ENCODE measurements around the gene NRXN3.

NRXN3 gene

DNA sequence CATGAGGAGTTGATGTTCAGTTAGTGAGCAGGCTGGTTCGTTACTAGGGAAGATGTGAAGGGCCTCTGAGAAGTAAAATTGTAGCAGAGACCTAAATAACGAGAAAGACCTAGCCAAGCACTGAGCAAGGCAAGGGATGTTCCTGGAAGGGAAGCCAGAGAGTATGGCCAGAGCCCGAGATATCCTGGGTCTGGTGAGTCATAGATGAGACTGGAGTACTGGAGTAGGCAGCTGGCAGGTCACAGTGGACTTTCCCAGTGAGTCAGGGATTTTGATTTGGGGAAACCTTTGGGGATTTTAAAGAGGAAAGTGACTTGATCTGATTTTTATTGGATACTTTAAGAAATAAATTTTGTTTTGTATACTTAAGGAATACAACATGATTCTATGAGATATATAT is 1672.1 kb downstream of the NRXN3 start:
- no peak overlapping the region for H3K4me3 Mint-ChIP-seq

DNA sequence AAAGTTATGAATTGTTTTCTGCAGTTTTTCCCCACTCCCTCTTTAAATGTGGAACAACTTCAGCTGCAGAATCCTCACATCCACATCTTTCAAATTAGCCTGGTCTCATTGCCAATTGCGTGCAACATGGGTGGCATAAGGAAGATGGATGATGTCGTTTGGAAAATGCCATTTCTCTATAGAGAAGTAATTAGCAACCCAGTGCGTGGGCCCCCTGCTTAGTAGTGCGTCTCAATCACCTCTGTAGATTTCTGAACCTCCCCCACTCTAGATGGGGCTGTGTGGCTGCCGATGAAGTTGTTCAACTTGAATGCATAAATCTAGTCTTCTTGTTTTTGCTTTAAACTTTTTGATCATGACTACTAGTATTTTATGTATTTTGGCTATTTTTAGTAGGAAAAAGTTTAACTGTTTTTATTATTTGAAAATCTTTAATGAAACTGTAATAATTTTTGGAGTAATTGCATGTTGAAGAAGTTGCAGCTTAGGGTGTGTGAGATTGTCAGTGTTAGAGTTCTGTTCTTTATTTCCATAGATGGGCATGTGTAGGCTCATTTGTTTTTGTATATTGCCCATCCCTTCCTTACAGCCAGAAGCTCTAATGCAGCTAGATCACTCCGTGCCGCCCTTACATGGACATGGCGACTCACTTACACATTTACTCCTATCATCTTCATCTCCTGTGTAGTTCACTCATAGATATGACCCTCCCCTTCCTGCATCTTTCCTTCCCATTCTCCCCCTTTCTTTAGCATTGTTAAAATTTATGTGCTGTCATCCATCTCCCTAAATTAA is 1683.0 kb downstream of the NRXN3 start:
- H3K9me3 Mint-ChIP-seq: peaks cover 20% of the 10 kb centered on the region
- H3K4me1 Mint-ChIP-seq (ENCODE audit: low read depth): no peaks in the 10 kb centered on the region
- no peak overlapping the region for H3K4me3 Mint-ChIP-seq
- intact Hi-C loops (cut with micrococcal nuclease): no loop called here
- no peak overlapping the region for H3K27ac Mint-ChIP-seq
- H3K36me3 Mint-ChIP-seq (ENCODE audit: low read depth): no peaks in the 10 kb centered on the region
- no peaks in the 10 kb centered on the region for H3K27me3 Mint-ChIP-seq

More for the DNA sequence above, 1672.1 kb downstream of the NRXN3 start:
- Mint-ChIP-seq H3K27me3 (no peaks in the 10 kb centered on the region), H3K36me3 (ENCODE audit: low read depth) (no peaks in the 10 kb centered on the region), H3K27ac (no peak overlapping the region), H3K4me1 (ENCODE audit: low read depth) (no peaks in the 10 kb centered on the region), H3K9me3 (peaks cover 13% of the 10 kb centered on the region)
- intact Hi-C loops (cut with micrococcal nuclease): no loop called here

DNA sequence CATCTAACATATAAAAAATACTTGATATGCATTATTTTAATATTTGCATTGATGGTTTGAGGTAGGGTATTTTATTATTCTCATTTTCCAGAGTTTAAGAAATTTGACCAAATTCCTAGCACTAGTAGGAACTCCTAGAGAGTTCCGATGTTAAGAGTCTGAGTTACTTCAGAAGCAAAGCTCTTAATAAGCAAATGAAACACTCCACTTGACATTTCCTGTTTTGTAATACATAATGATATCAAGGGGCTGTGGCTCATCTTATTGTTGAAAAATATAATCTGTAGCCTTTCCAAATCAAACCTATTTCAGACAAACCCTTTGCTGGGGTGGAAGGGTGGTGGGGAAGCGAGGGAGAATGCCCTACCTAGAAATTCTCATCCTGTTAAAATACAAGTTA is 1685.6 kb downstream of the NRXN3 start:
- no peak overlapping the region for H3K4me3 Mint-ChIP-seq
- H3K27me3 Mint-ChIP-seq: no peaks in the 10 kb centered on the region
- H3K9me3 Mint-ChIP-seq: peaks cover 11% of the 10 kb centered on the region
- intact Hi-C loops (cut with micrococcal nuclease): no loop called here
- no peaks in the 10 kb centered on the region for H3K36me3 Mint-ChIP-seq (ENCODE audit: low read depth)
- H3K4me1 Mint-ChIP-seq (ENCODE audit: low read depth): no peaks in the 10 kb centered on the region
- no peak overlapping the region for H3K27ac Mint-ChIP-seq

DNA sequence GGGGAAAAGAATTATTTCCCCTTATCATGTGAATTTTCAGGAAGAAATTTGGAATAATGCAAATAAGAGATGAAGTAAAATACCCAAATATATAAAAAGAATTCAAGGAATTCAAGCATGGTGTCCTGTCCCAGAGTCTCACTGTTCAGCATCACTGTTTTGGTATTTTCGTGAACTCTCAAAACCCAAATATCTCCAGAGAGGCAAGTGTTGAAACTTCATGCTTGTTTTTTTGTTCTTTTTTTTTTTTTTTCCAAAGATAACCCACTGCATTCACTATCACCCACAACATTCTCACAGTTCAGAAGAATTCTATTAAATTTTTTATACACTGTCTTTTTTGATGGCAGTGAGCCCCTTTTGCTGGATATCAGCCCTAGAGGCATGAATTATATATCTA is 1686.2 kb downstream of the NRXN3 start:
- H3K4me1 Mint-ChIP-seq (ENCODE audit: low read depth): no peaks in the 10 kb centered on the region
- no peaks in the 10 kb centered on the region for H3K36me3 Mint-ChIP-seq (ENCODE audit: low read depth)
- H3K4me3 Mint-ChIP-seq: no peak overlapping the region
- no peak overlapping the region for H3K27ac Mint-ChIP-seq
- intact Hi-C loops (cut with micrococcal nuclease): no loop called here
- no peaks in the 10 kb centered on the region for H3K27me3 Mint-ChIP-seq
- H3K9me3 Mint-ChIP-seq: peaks cover 11% of the 10 kb centered on the region

DNA sequence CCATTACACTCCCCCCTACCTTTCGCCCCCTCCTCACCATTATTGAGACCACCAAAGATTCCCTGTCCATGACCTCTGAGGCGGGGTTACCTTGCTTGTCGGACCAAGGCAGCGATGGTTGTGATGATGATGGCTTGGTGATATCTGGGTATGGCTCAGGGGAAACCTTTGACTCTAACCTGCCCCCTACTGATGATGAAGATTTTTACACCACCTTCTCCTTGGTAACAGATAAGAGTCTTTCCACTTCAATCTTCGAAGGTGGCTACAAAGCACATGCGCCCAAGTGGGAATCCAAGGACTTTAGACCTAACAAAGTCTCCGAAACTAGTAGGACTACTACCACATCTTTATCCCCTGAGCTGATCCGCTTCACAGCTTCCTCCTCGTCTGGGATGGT is 1690.9 kb downstream of the NRXN3 start:
- intact Hi-C loops (cut with micrococcal nuclease): no loop called here
- no peaks in the 10 kb centered on the region for H3K36me3 Mint-ChIP-seq (ENCODE audit: low read depth)
- H3K4me3 Mint-ChIP-seq: no peak overlapping the region
- no peaks in the 10 kb centered on the region for H3K4me1 Mint-ChIP-seq (ENCODE audit: low read depth)
- H3K9me3 Mint-ChIP-seq: no peaks in the 10 kb centered on the region
- H3K27ac Mint-ChIP-seq: no peak overlapping the region
- H3K27me3 Mint-ChIP-seq: no peaks in the 10 kb centered on the region

DNA sequence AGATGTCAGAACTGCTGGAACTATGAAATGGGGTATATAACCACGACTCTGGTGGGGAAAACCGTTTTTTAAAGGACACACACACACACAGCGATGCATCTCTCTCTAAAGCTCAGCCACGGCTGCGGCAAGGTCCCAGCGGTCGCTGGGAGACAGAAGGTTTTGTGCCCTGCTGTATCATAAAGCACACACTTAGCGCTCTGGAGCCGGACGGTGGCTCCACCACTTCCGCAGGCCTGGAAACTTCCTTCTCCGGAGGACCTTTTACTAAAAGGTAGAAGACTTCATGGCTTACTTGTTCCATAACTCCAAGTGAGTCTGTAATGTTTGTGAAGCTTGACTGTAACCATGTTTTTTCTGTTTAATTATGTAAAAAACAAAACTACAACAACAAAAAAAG is 1691.9 kb downstream of the NRXN3 start:
- Mint-ChIP-seq H3K9me3 (no peaks in the 10 kb centered on the region), H3K27me3 (no peaks in the 10 kb centered on the region), H3K4me3 (no peak overlapping the region), H3K36me3 (ENCODE audit: low read depth) (no peaks in the 10 kb centered on the region), H3K4me1 (ENCODE audit: low read depth) (no peaks in the 10 kb centered on the region), H3K27ac (no peak overlapping the region)
- intact Hi-C loops (cut with micrococcal nuclease): no loop called here

DNA sequence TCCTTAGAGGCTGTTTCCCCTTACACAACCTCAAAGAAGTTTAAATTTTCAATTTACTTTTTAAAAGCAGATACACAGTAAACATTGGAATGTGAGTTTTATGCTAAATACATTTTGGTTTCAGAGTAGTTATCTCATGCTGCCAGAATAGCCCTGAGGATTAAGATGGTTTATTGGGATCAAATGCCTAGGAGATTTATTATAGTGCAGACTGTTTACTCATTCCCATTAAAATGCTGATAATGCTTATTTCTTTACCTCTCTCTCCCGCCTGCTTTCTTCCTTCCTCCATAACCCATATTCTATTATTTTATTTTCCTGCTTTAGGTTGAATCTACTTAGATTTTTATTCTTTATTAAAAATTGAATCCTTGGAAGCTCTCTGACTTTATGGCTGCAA is 1701.0 kb downstream of the NRXN3 start:
- no peaks in the 10 kb centered on the region for H3K36me3 Mint-ChIP-seq (ENCODE audit: low read depth)
- H3K27ac Mint-ChIP-seq: no peak overlapping the region
- H3K4me3 Mint-ChIP-seq: no peak overlapping the region
- no peaks in the 10 kb centered on the region for H3K4me1 Mint-ChIP-seq (ENCODE audit: low read depth)
- no peaks in the 10 kb centered on the region for H3K27me3 Mint-ChIP-seq
- peaks cover 8% of the 10 kb centered on the region for H3K9me3 Mint-ChIP-seq
- intact Hi-C loops (cut with micrococcal nuclease): no loop called here

DNA sequence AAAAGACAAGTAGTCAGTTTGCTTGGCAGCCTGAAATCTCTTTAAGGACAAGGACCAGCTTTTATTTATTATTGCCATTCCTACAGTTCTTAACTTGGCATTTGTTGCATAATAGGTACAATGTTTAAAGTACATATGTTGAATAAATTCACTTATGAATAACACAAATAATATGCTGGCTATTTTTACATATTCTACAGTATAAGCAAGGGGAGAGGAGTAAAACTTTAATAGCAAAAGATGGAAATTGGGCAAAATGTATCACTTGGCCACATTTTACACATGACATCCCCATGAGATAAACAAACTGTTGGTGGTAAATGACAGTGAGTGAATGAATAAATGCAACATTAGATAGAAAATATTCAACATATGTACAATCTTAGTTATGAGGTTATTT is 1708.1 kb downstream of the NRXN3 start:
- intact Hi-C loops (cut with micrococcal nuclease): no loop called here
- Mint-ChIP-seq H3K36me3 (ENCODE audit: low read depth) (no peaks in the 10 kb centered on the region), H3K4me1 (ENCODE audit: low read depth) (no peaks in the 10 kb centered on the region), H3K27me3 (no peaks in the 10 kb centered on the region), H3K27ac (no peak overlapping the region), H3K9me3 (peaks cover 16% of the 10 kb centered on the region), H3K4me3 (no peak overlapping the region)

DNA sequence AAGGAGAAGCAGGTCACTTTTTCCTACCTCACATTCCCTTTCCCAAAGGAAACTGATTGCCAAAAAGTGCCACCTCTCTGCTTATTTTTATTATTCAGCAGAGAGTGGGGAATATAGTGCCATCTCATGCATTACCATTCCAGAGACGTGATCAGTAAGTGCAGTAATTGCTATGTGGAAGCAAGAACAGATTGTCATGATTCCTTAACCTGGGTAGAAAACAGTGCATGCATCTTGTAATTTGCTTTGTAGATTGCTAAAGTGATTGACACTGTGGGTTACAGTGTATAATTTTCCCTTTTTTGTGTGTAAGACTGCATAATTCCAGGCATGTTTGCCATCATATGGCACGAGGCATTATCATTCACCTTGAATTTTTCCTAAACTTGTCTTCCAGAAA is 1708.6 kb downstream of the NRXN3 start:
- intact Hi-C loops (cut with micrococcal nuclease): no loop called here
- no peaks in the 10 kb centered on the region for H3K36me3 Mint-ChIP-seq (ENCODE audit: low read depth)
- no peaks in the 10 kb centered on the region for H3K27me3 Mint-ChIP-seq
- no peak overlapping the region for H3K27ac Mint-ChIP-seq
- peaks cover 16% of the 10 kb centered on the region for H3K9me3 Mint-ChIP-seq
- H3K4me1 Mint-ChIP-seq (ENCODE audit: low read depth): no peaks in the 10 kb centered on the region
- no peak overlapping the region for H3K4me3 Mint-ChIP-seq

DNA sequence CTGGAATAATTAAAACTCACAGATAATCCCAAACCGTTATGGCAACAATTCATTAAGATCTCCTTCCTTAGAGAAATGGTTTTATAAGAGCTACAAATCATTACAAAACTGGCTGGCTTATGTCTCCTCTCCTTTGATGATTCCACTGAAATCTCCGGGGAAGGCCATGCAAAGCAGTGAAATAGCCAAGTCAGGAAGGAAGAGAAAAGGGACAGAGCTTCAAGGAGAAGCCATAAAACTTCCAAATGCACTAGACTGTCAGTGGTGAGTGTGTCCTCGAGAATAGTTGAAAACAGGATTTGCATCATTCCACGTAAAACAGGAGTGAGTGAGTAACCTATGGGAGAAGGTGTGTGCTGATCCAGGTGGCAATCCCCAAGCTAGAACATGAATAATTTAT is 1711.1 kb downstream of the NRXN3 start:
- intact Hi-C loops (cut with micrococcal nuclease): no loop called here
- Mint-ChIP-seq H3K4me1 (ENCODE audit: low read depth) (no peaks in the 10 kb centered on the region), H3K27ac (no peak overlapping the region), H3K9me3 (peaks cover 16% of the 10 kb centered on the region), H3K4me3 (no peak overlapping the region), H3K27me3 (no peaks in the 10 kb centered on the region), H3K36me3 (ENCODE audit: low read depth) (no peaks in the 10 kb centered on the region)

DNA sequence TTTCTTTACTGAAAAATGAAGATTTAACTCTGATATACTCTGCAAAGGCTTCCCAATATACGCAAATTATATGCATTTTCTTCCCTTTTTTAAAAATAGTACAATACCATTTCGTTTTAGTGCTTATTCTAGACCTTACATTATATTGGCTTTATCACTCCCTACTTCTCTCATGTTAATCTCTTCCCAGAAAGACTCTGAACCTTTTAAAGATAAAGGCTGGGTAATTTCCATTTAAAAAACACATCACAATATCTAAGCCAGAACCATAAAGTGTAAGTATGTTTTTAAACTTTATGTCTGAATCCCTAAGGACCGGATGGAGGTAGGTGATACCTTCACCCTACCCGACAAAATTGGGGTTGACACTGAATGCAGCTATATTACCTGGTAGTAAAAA is 1720.4 kb downstream of the NRXN3 start:
- Mint-ChIP-seq H3K27ac (no peak overlapping the region), H3K4me3 (no peak overlapping the region), H3K9me3 (no peaks in the 10 kb centered on the region), H3K27me3 (no peaks in the 10 kb centered on the region), H3K36me3 (ENCODE audit: low read depth) (no peaks in the 10 kb centered on the region), H3K4me1 (ENCODE audit: low read depth) (no peaks in the 10 kb centered on the region)
- intact Hi-C loops (cut with micrococcal nuclease): no loop called here

DNA sequence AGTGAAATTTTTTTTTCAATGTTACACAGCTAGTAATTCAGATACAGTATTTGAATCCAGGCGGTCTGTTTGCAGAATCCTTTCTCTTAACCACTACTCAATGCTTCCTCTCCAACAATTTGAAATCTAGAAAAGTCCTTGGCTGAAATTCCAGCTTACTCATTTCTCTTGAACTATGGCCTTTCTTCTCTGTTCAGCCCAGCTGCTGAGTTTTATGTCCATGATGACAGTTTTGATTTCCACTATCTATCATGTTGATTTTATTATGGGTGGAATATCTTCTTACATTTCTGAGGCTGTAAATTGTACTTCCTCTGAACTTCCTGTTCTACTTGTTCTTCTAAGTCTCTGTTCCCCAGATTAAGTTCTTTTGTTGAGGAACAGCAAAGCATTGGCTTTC is 1725.8 kb downstream of the NRXN3 start:
- Mint-ChIP-seq H3K4me1 (ENCODE audit: low read depth) (no peaks in the 10 kb centered on the region), H3K27ac (no peak overlapping the region), H3K9me3 (peaks cover 6% of the 10 kb centered on the region), H3K27me3 (no peaks in the 10 kb centered on the region), H3K4me3 (no peak overlapping the region), H3K36me3 (ENCODE audit: low read depth) (no peaks in the 10 kb centered on the region)
- intact Hi-C loops (cut with micrococcal nuclease): no loop called here

DNA sequence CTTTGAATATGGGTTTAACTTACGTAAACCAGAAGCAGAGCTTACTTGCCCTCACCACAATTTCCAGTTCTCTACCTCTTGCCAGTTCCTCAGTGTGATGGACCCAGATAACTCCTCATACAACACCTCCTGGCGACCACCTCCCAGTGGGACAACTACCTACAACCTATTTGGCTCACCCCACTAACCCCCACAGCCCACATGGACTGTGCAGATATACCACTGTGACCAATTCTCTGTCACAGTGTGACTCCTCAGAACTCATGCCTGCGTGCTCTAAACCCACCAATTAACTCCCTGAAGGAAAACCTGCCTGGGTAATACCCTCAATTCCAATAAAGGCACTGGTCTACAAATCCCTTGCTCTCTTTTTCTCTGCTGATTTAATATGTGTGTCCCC is 1729.4 kb downstream of the NRXN3 start:
- Mint-ChIP-seq H3K9me3 (peaks cover 15% of the 10 kb centered on the region), H3K27ac (no peak overlapping the region), H3K4me3 (no peak overlapping the region), H3K4me1 (ENCODE audit: low read depth) (no peaks in the 10 kb centered on the region), H3K36me3 (ENCODE audit: low read depth) (no peaks in the 10 kb centered on the region), H3K27me3 (no peaks in the 10 kb centered on the region)
- intact Hi-C loops (cut with micrococcal nuclease): no loop called here

DNA sequence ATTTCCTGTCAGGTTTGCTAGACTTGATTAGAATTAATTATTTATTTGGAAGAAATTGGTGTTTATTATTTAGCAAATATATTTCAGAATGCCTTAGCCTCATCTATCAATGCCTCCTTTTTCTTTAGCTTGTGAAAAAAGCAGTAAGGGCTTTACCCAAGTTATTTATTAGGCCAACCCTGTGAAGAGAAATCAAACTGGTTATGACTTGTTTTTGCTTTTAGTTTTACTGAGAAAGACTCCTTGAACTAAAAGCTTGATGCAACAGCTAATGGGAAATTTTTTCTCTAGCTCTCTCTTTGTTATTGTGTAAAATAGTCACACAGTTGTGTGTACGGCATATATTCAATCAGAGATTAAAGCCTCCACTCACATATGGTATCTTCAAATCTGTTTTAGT is 1734.3 kb downstream of the NRXN3 start:
- H3K4me1 Mint-ChIP-seq (ENCODE audit: low read depth): no peaks in the 10 kb centered on the region
- H3K27me3 Mint-ChIP-seq: no peaks in the 10 kb centered on the region
- H3K9me3 Mint-ChIP-seq: peaks cover 15% of the 10 kb centered on the region
- no peak overlapping the region for H3K4me3 Mint-ChIP-seq
- no peak overlapping the region for H3K27ac Mint-ChIP-seq
- no peaks in the 10 kb centered on the region for H3K36me3 Mint-ChIP-seq (ENCODE audit: low read depth)
- intact Hi-C loops (cut with micrococcal nuclease): no loop called here

DNA sequence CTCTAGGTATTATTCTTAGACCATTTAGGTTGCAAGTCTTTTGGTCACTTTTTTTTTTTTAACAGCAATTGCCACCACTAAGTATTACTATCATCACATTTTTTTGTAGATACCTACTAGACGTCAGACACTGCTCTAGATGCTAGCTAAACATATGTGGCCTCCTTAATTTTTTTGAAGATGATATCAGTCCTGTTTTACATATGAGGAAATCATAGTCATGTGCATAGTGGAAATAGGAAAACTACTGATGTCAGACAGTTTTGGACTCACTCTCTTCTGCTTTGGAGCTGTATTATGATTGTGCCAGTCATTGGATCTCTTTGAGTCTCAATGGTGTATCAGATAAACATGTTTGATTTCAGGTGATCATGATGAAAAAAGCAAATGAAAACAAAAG is 1736.8 kb downstream of the NRXN3 start:
- Mint-ChIP-seq H3K27ac (no peak overlapping the region), H3K36me3 (ENCODE audit: low read depth) (no peaks in the 10 kb centered on the region), H3K9me3 (peaks cover 9% of the 10 kb centered on the region), H3K4me1 (ENCODE audit: low read depth) (no peaks in the 10 kb centered on the region), H3K27me3 (no peaks in the 10 kb centered on the region), H3K4me3 (no peak overlapping the region)
- intact Hi-C loops (cut with micrococcal nuclease): no loop called here

Data from dendritic cell treated with granulocyte-macrophage colony-stimulating factor and Interleukin-4, amounts not matched to agents 40 ng/mL and 50 ng/mL, for 4 days (primary cell).